DND-41 (cell line): ENCODE measurements around the gene THRB.

Source experiments
- ATAC-seq: fragments of 200-7000 bp; cut with Tn5 transposase; 3 replicates; pipeline ENCODE4 v1.9.1; 2021; ENCODE audit warnings: low read depth; ENCODE audit not compliant: insufficient read depth
- DNase-seq: peaks from one replicate; pipeline ENCODE4 v3.0.0-alpha.2; 2020
- H2AFZ ChIP-seq: 2 replicates; pipeline ENCODE4 v1.6.0; 2012; ENCODE audit warnings: low read depth, low read length
- H3K27ac ChIP-seq: 2 replicates; pipeline ENCODE4 v1.5.1; 2012; ENCODE audit warnings: low read length, inconsistent platforms
- H3K27me3 ChIP-seq: fragments of 200-600 bp; sonication (generic); 2 replicates; pipeline ENCODE4 v1.6.0; 2012; ENCODE audit warnings: low read length, mild to moderate bottlenecking, inconsistent platforms; ENCODE audit not compliant: insufficient read depth, poor library complexity
- H3K36me3 ChIP-seq: 2 replicates; pipeline ENCODE4 v1.5.1; 2012; ENCODE audit warnings: low read length, inconsistent platforms; ENCODE audit not compliant: insufficient read depth
- H3K4me1 ChIP-seq: 2 replicates; pipeline ENCODE4 v1.5.1; 2012; ENCODE audit warnings: mild to moderate bottlenecking, low read length; ENCODE audit not compliant: insufficient read depth
- H3K4me2 ChIP-seq: 2 replicates; pipeline ENCODE4 v1.6.0; 2012; ENCODE audit warnings: mild to moderate bottlenecking, moderate library complexity, low read length, inconsistent platforms; ENCODE audit not compliant: insufficient read depth
- H3K4me3 ChIP-seq, 2 experiments: fragments of 200-600 bp in 1 of 2; shearing (Covaris generic) in 1 of 2; 2 replicates each; pipeline ENCODE4 v1.5.1; 2012 to 2016; ENCODE audit warnings: inconsistent platforms in 2 of 2, low read length in 2 of 2, mild to moderate bottlenecking in 2 of 2, low read depth in 1 of 2, moderate library complexity in 1 of 2
- H3K79me2 ChIP-seq: 2 replicates; pipeline ENCODE4 v1.6.0; 2012; ENCODE audit warnings: low read length, inconsistent platforms; ENCODE audit not compliant: insufficient read depth
- H3K9ac ChIP-seq: 2 replicates; pipeline ENCODE4 v1.6.0; 2012; ENCODE audit warnings: low read depth, mild to moderate bottlenecking, inconsistent platforms, low read length, moderate library complexity
- H3K9me3 ChIP-seq: 2 replicates; pipeline ENCODE4 v1.5.1; 2012; ENCODE audit warnings: low read length, moderate library complexity, mild to moderate bottlenecking, inconsistent platforms; ENCODE audit not compliant: insufficient read depth, severe bottlenecking
- H4K20me1 ChIP-seq: 2 replicates; pipeline ENCODE4 v1.6.0; 2012; ENCODE audit warnings: low read length; ENCODE audit not compliant: insufficient read depth
- CTCF ChIP-seq: IDR thresholded peaks from 2 replicates; pipeline ENCODE4 v1.5.1; 2012; ENCODE audit warnings: borderline replicate concordance, low read length, moderate library complexity, mild to moderate bottlenecking; ENCODE audit not compliant: poor library complexity, severe bottlenecking; ENCODE audit errors: extremely low read depth
- EZH2 ChIP-seq: IDR thresholded peaks from 3 replicates; pipeline ENCODE4 v1.6.1; 2012; ENCODE audit warnings: borderline replicate concordance, low read depth, mild to moderate bottlenecking, moderate library complexity, low read length, inconsistent platforms; ENCODE audit not compliant: severe bottlenecking

THRB gene

GRCh38 chr3:24407980-24408680 is 86.5 kb downstream of the THRB start:
- H3K9me3 ChIP-seq: no peaks in the 10 kb centered on the region
- H3K36me3 ChIP-seq: no peaks in the 10 kb centered on the region
- no peak overlapping the region for H2AFZ ChIP-seq
- H3K27ac ChIP-seq: no peak overlapping the region
- DNase-seq (no peak), ATAC-seq (no peak)
- no peak overlapping the region for H3K4me3 ChIP-seq
- H3K79me2 ChIP-seq: no peaks in the 10 kb centered on the region
- no peaks in the 10 kb centered on the region for H4K20me1 ChIP-seq
- H3K4me2 ChIP-seq: no peak overlapping the region
- H3K9ac ChIP-seq: no peak overlapping the region
- H3K4me1 ChIP-seq: no peaks in the 10 kb centered on the region
- no peaks in the 10 kb centered on the region for H3K27me3 ChIP-seq
- no peak for TF ChIP-seq EZH2
- no peak for TF ChIP-seq CTCF

GRCh38 chr3:24406900-24407299 is 87.8 kb downstream of the THRB start:
- Histone ChIP-seq H3K36me3 (no peaks in the 10 kb centered on the region), H3K4me3 (no peak overlapping the region), H3K4me1 (no peaks in the 10 kb centered on the region), H3K79me2 (no peaks in the 10 kb centered on the region), H3K27ac (no peak overlapping the region), H3K27me3 (no peaks in the 10 kb centered on the region), H3K9ac (no peak overlapping the region), H2AFZ (no peak overlapping the region), H3K9me3 (no peaks in the 10 kb centered on the region), H4K20me1 (no peaks in the 10 kb centered on the region), H3K4me2 (no peak overlapping the region)
- DNase-seq: no peak
- no peak for ATAC-seq
- TF ChIP-seq EZH2 (no peak), CTCF (no peak)

DNA sequence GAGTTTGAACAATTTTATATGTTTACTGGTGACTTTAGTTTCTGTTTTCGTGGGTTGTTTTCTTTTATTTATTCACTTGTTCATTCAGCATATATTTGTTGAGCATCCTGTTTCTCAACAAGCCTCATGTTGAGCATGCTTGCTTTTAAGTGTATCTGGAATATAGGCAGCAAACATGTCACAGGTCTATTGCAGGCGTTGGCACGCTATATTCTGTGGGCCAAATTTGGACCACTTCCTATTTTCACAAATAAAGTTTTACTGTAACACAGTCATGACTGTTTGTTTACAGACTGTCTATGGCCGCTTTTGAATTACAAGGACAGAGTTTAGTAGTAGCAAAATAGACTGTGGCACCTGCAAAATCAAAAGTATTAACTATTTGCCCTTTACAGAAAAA is 89.6 kb downstream of the THRB start:
- ATAC-seq: no peak
- Histone ChIP-seq H2AFZ (no peak overlapping the region), H3K36me3 (no peaks in the 10 kb centered on the region)

More for the DNA sequence above, 89.6 kb downstream of the THRB start:
- Histone ChIP-seq H3K27ac (no peak overlapping the region), H3K9ac (no peak overlapping the region), H3K27me3 (no peaks in the 10 kb centered on the region), H4K20me1 (no peaks in the 10 kb centered on the region), H3K4me2 (no peak overlapping the region), H3K4me1 (no peaks in the 10 kb centered on the region), H3K4me3 (no peak overlapping the region), H3K79me2 (no peaks in the 10 kb centered on the region), H3K9me3 (no peaks in the 10 kb centered on the region)
- TF ChIP-seq EZH2 (no peak), CTCF (no peak)
- no peak for DNase-seq
